Aorta (tissue), 5 donors: ENCODE results near the gene TMEM237. TPM values are rescaled to one million over a fixed set of nuclear protein-coding genes. Genes with fewer than 3 reads are reported as not detected.

Experiments used
- ATAC-seq: fragments of 200-7000 bp; cut with Tn5 transposase; one replicate; pipeline ENCODE4 v1.9.1; 2022; ENCODE audit warnings: moderate library complexity; ENCODE audit not compliant: low FRiP score
- DNase-seq, 2 donors: peaks; one replicate each; pipeline ENCODE4 v3.0.0-alpha.2; 2020
- H3K27ac ChIP-seq, 2 donors: one replicate each; pipeline ENCODE4 v1.5.1; 2013; ENCODE audit warnings: low read length in 2 of 2, mild to moderate bottlenecking in 2 of 2, moderate library complexity in 2 of 2, control low read depth in 1 of 2, inconsistent platforms in 1 of 2, low read depth in 1 of 2
- H3K27me3 ChIP-seq, 2 donors: one replicate each; pipeline ENCODE4 v1.6.1; 2013; ENCODE audit warnings: control low read depth in 1 of 2, low read length in 1 of 2, mild to moderate bottlenecking in 1 of 2, moderate library complexity in 1 of 2; ENCODE audit not compliant: insufficient read depth in 2 of 2, control insufficient read depth in 1 of 2
- H3K36me3 ChIP-seq, 2 donors: one replicate each; pipeline ENCODE4 v1.6.1; 2013; ENCODE audit warnings: control low read depth in 1 of 2, low read length in 1 of 2, mild to moderate bottlenecking in 1 of 2; ENCODE audit not compliant: insufficient read depth in 2 of 2, control insufficient read depth in 1 of 2
- H3K4me1 ChIP-seq, 2 donors: one replicate each; pipeline ENCODE4 v1.6.1; 2013; ENCODE audit warnings: low read length in 2 of 2, control low read depth in 1 of 2, mild to moderate bottlenecking in 1 of 2, moderate library complexity in 1 of 2; ENCODE audit not compliant: insufficient read depth in 2 of 2, control insufficient read depth in 1 of 2
- H3K4me3 ChIP-seq, 2 donors: one replicate each; pipeline ENCODE4 v1.5.1; 2013; ENCODE audit warnings: low read length in 2 of 2, control low read depth in 1 of 2, mild to moderate bottlenecking in 1 of 2
- H3K9me3 ChIP-seq: one replicate; pipeline ENCODE4 v1.6.1; 2013; ENCODE audit warnings: mild to moderate bottlenecking, low read length; ENCODE audit not compliant: control insufficient read depth
- WGBS, 2 donors: extraction: QIAGEN DNeasy Blood & Tissue Kit; methylation state at CpG; one replicate each; pipeline ENCODE4 v1.1.7; 2013; 5-methylcytosine and 5-hydroxymethylcytosine counted together
- intact Hi-C, 2 donors: fragments of 100-400 bp; cut with DNase I; formaldehyde crosslinking; loops; one replicate each; pipeline versions ENCODE4 v1.14.2 to v1.15.0; 2022
- polyA plus RNA-seq, 2 donors: library from polyadenylated mRNA; stranded (reverse); fragments of 200-250 nt; gene quantifications; one replicate each; pipeline ENCODE4 v1.2.3, GENCODE V29; 2013
- total RNA-seq, 2 donors: library from RNA; stranded (reverse); fragmentation: NEBNext Ultra II Directional; extraction: Animal tissue kit (Norgen Biotek cat#: 25700); gene quantifications; one replicate each; pipeline ENCODE4 v1.2.1, GENCODE V29; 2021
- donor health status: healthy with polysubstance abuse.
- donor health status: Bipolar disorder and iron deficiency.
- donor health status: DM: no; HTN: no; CAD: no.
- donor health status: DM: no; HTN: no; CAD: no.
- donor health status: DM: yes; HTN: yes; CAD: no.

The TMEM237 gene
- total and polyA plus RNA-seq, 4 donors: 20.0 to 35.9 (median 31.0) TPM

GRCh38 chr2:201600906-201601305, 42.4 kb downstream of the TMEM237 start:
- H3K27me3 ChIP-seq: no peaks in the 10 kb centered on the region
- intact Hi-C loops: no loop called here
- H3K36me3 ChIP-seq: no peaks in the 10 kb centered on the region
- H3K9me3 ChIP-seq: peaks cover 2% of the 10 kb centered on the region
- 94 to 95% methylated on average over 3 of the region's 3 CpGs for WGBS, 2 donors
- ATAC-seq (no peak), DNase-seq (no peak)
- no peak overlapping the region for H3K4me3 ChIP-seq
- no peak overlapping the region for H3K27ac ChIP-seq
- H3K4me1 ChIP-seq: no peaks in the 10 kb centered on the region

GRCh38 chr2:201597397-201597796, 45.9 kb downstream of the TMEM237 start:
- Histone ChIP-seq H3K4me1 (no peaks in the 10 kb centered on the region), H3K36me3 (no peaks in the 10 kb centered on the region), H3K4me3 (no peak overlapping the region), H3K27me3 (no peaks in the 10 kb centered on the region), H3K27ac (no peak overlapping the region), H3K9me3 (peaks cover 2% of the 10 kb centered on the region)
- ATAC-seq (no peak), DNase-seq (no peak)
- WGBS, 2 donors: 56 to 62% methylated on average over 8 of the region's 8 CpGs
- intact Hi-C loops: no loop called here

GRCh38 chr2:201580486-201580885, 62.8 kb downstream of the TMEM237 start:
- no peak for DNase-seq
- H3K36me3 ChIP-seq: no peaks in the 10 kb centered on the region
- ATAC-seq: no peak
- no peaks in the 10 kb centered on the region for H3K27me3 ChIP-seq
- H3K27ac ChIP-seq: no peak overlapping the region
- no peaks in the 10 kb centered on the region for H3K4me1 ChIP-seq
- WGBS, 2 donors: 69 to 79% methylated on average over 2 of the region's 2 CpGs
- no peaks in the 10 kb centered on the region for H3K9me3 ChIP-seq
- intact Hi-C loops: no loop called here
- H3K4me3 ChIP-seq: no peak overlapping the region

GRCh38 chr2:201579536-201579935, 63.8 kb downstream of the TMEM237 start:
- 40% methylated on average over 4 of the region's 4 CpGs for WGBS, 2 donors
- ATAC-seq (no peak), DNase-seq (no peak)
- Histone ChIP-seq H3K4me1 (no peaks in the 10 kb centered on the region), H3K9me3 (no peaks in the 10 kb centered on the region), H3K36me3 (no peaks in the 10 kb centered on the region), H3K4me3 (no peak overlapping the region), H3K27ac (no peak overlapping the region), H3K27me3 (no peaks in the 10 kb centered on the region)
- intact Hi-C loops: no loop called here

GRCh38 chr2:201575971-201576370, 67.3 kb downstream of the TMEM237 start:
- Histone ChIP-seq H3K4me3 (no peak overlapping the region), H3K4me1 (no peaks in the 10 kb centered on the region), H3K27me3 (no peaks in the 10 kb centered on the region), H3K36me3 (no peaks in the 10 kb centered on the region), H3K9me3 (no peaks in the 10 kb centered on the region), H3K27ac (no peak overlapping the region)
- ATAC-seq (no peak), DNase-seq (no peak)
- intact Hi-C loops: no loop called here
- 91 to 93% methylated on average over 3 of the region's 3 CpGs for WGBS, 2 donors

- 81 to 85% methylated on average over 1 of the region's 1 CpG for WGBS, 2 donors
- Histone ChIP-seq H3K9me3 (no peaks in the 10 kb centered on the region), H3K27ac (no peak overlapping the region), H3K36me3 (no peaks in the 10 kb centered on the region), H3K27me3 (no peaks in the 10 kb centered on the region), H3K4me3 (no peak overlapping the region), H3K4me1 (no peaks in the 10 kb centered on the region)
- DNase-seq (no peak), ATAC-seq (no peak)
- intact Hi-C loops: no loop called here
Measured at GRCh38 chr2:201574766-201575165, 68.5 kb downstream of the TMEM237 start.

- DNase-seq (no peak), ATAC-seq (no peak)
- Histone ChIP-seq H3K4me3 (no peak overlapping the region), H3K4me1 (no peaks in the 10 kb centered on the region), H3K27me3 (no peaks in the 10 kb centered on the region), H3K9me3 (no peaks in the 10 kb centered on the region), H3K27ac (no peak overlapping the region), H3K36me3 (no peaks in the 10 kb centered on the region)
- 95 to 98% methylated on average over 2 of the region's 2 CpGs for WGBS, 2 donors
- intact Hi-C loops: no loop called here
Measured at GRCh38 chr2:201572846-201573508, 70.3 kb downstream of the TMEM237 start.

Other genes starting within 250 kb of the TMEM237 start
- 100 to 1,000 TPM in 1 of 2 donors, 10 to 100 TPM in 1; 84.7 to 119 TPM for gene TRAK2, start 192.0 kb downstream of the TMEM237 start, total RNA-seq
- gene TRAK2, start 192.0 kb downstream of the TMEM237 start, polyA plus RNA-seq: 100 to 1,000 TPM in 1 of 2 donors, 10 to 100 TPM in 1; 35.9 to 128 TPM
- gene STRADB, start 191.8 kb downstream of the TMEM237 start, total RNA-seq: 10 to 100 TPM; 15.7 to 17.7 TPM
- 10 to 100 TPM; 15.5 to 29.7 TPM for gene STRADB, start 191.8 kb downstream of the TMEM237 start, polyA plus RNA-seq
- 1 to 10 TPM in 1 of 2 donors, under 1 TPM in 1; 0.30 to 1.0 TPM for gene MPP4, start 55.1 kb upstream of the TMEM237 start, total RNA-seq
- not detected for gene MPP4, start 55.1 kb upstream of the TMEM237 start, polyA plus RNA-seq
- gene ALS2, start 137.4 kb upstream of the TMEM237 start, total RNA-seq: 10 to 100 TPM; 24.3 to 26.4 TPM
- gene ALS2, start 137.4 kb upstream of the TMEM237 start, polyA plus RNA-seq: 10 to 100 TPM in 1 of 2 donors, 1 to 10 TPM in 1; 9.2 to 10.1 TPM
- gene CDK15, start 163.0 kb upstream of the TMEM237 start, total RNA-seq: 1 to 10 TPM; 3.9 to 7.7 TPM
- gene CDK15, start 163.0 kb upstream of the TMEM237 start, polyA plus RNA-seq: 1 to 10 TPM in 1 of 2 donors, under 1 TPM in 1; 0.56 to 3.0 TPM